HEK293T (cell line): ENCODE measurements around the gene LOXL3.
"Not testable (repeated sequence)": the region's sequence is repeated elsewhere in the genome, so short reads cannot be mapped to it uniquely, and the experiment has no call there.

ENCODE experiments used
- CTCF ChIA-PET: fragments of 350-600 bp; formaldehyde crosslinking; extraction: SDS; loops from one replicate; lab custom pipeline; 2021; ENCODE audit warnings: antibody characterized with exemption, inconsistent platforms; lab: Yijun Ruan, JAX
- POLR2A ChIA-PET: fragments of 350-600 bp; formaldehyde crosslinking; extraction: SDS; loops from one replicate; lab custom pipeline; 2020; ENCODE audit warnings: antibody characterized with exemption, inconsistent platforms; lab: Yijun Ruan, JAX
- DNase-seq: peaks from one replicate; pipeline ENCODE4 v3.0.0; 2012; ENCODE audit warnings: mixed read lengths; ENCODE audit errors: extremely low spot score
- ARNT ChIP-seq: fragments of 450-650 bp; IDR thresholded peaks from 2 replicates; pipeline ENCODE4 v1.6.1; 2017; ENCODE audit warnings: mild to moderate bottlenecking
- BHLHE40 ChIP-seq: fragments of 450-650 bp; IDR thresholded peaks from 2 replicates; pipeline ENCODE4 v1.6.1; 2016; ENCODE audit warnings: mild to moderate bottlenecking, moderate library complexity, borderline replicate concordance
- CTBP1 ChIP-seq: fragments of 450-650 bp; IDR thresholded peaks from 2 replicates; pipeline ENCODE4 v1.6.1; 2016; ENCODE audit warnings: borderline replicate concordance
- ELF4 ChIP-seq: fragments of 450-650 bp; IDR thresholded peaks from 2 replicates; pipeline ENCODE4 v1.6.1; 2017; ENCODE audit warnings: antibody characterized with exemption
- FOXA1 ChIP-seq: fragments of 450-650 bp; IDR thresholded peaks from 2 replicates; pipeline ENCODE4 v1.6.1; 2016; ENCODE audit warnings: mild to moderate bottlenecking
- FOXK2 ChIP-seq: fragments of 450-650 bp; IDR thresholded peaks from 2 replicates; pipeline ENCODE4 v1.6.1; 2016; ENCODE audit warnings: mild to moderate bottlenecking
- FOXM1 ChIP-seq: fragments of 450-650 bp; IDR thresholded peaks from 2 replicates; pipeline ENCODE4 v1.6.1; 2017; ENCODE audit warnings: mild to moderate bottlenecking, borderline replicate concordance
- HDGF ChIP-seq: fragments of 450-650 bp; IDR thresholded peaks from 2 replicates; pipeline ENCODE4 v1.6.1; 2017; ENCODE audit warnings: antibody characterized with exemption, borderline replicate concordance
- L3MBTL2 ChIP-seq: fragments of 450-650 bp; conservative IDR thresholded peaks from 2 replicates; pipeline ENCODE4 v1.6.1; 2016; ENCODE audit warnings: mild to moderate bottlenecking
- LEF1 ChIP-seq: fragments of 450-650 bp; IDR thresholded peaks from 2 replicates; pipeline ENCODE4 v1.6.1; 2017; ENCODE audit warnings: mild to moderate bottlenecking, borderline replicate concordance
- NFRKB ChIP-seq: fragments of 450-650 bp; IDR thresholded peaks from 2 replicates; pipeline ENCODE4 v1.6.1; 2016; ENCODE audit warnings: mild to moderate bottlenecking, moderate library complexity
- SP1 ChIP-seq: fragments of 450-650 bp; IDR thresholded peaks from 2 replicates; pipeline ENCODE4 v1.6.1; 2017
- SUZ12 ChIP-seq: fragments of 450-650 bp; IDR thresholded peaks from 2 replicates; pipeline ENCODE4 v1.6.1; 2016; ENCODE audit warnings: mild to moderate bottlenecking
- TARDBP ChIP-seq: fragments of 450-650 bp; IDR thresholded peaks from 2 replicates; pipeline ENCODE4 v1.6.1; 2016
- ZNF384 ChIP-seq: fragments of 450-650 bp; IDR thresholded peaks from 2 replicates; pipeline ENCODE4 v1.6.1; 2016
- TF ChIP-seq, protein P1 (sequence below): fragments of 450-650 bp; IDR thresholded peaks from 2 replicates; pipeline ENCODE4 v1.6.1; 2016

The LOXL3 gene

DNA sequence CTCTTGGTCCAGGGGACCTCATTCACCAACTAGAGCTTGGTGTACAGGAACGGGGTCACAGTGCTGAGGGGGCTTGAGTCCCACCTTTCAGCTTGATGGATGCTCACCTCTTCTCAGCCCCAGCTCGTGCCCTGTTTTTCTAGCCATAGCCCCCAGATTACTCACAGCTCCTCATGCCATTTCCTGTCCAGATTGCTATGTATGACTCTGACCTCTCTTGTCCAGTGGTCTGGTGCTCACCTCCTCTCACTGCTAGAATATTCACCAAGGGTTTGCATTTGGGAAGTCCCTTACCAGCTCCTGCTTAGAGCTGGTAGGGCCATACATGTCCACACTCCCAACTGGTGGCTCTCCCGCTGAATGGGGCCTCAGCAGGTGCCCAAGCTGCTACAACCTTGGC is 60.2 kb downstream of the LOXL3 start:
- ChIA-PET CTCF (no interaction called here), POLR2A (interaction anchor here (1.0 to 1.7 kb wide), 5 partner anchors 10 to 28 kb away, joined by 4 read pairs; partner anchors contain the start of genes MRPL53 and PCGF1)
- no peak for TF ChIP-seq FOXA1
- TF ChIP-seq SUZ12 = no peak
- TF ChIP-seq, protein P1, sequence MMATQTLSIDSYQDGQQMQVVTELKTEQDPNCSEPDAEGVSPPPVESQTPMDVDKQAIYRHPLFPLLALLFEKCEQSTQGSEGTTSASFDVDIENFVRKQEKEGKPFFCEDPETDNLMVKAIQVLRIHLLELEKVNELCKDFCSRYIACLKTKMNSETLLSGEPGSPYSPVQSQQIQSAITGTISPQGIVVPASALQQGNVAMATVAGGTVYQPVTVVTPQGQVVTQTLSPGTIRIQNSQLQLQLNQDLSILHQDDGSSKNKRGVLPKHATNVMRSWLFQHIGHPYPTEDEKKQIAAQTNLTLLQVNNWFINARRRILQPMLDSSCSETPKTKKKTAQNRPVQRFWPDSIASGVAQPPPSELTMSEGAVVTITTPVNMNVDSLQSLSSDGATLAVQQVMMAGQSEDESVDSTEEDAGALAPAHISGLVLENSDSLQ = no peak
- no peak for TF ChIP-seq TARDBP
- TF ChIP-seq FOXM1 = no peak
- no peak for TF ChIP-seq ARNT
- no peak for TF ChIP-seq SP1
- no peak for TF ChIP-seq ZNF384
- TF ChIP-seq NFRKB = no peak
- TF ChIP-seq ELF4 = no peak
- TF ChIP-seq BHLHE40 = no peak
- TF ChIP-seq FOXK2 = no peak
- DNase-seq = no peak

DNA sequence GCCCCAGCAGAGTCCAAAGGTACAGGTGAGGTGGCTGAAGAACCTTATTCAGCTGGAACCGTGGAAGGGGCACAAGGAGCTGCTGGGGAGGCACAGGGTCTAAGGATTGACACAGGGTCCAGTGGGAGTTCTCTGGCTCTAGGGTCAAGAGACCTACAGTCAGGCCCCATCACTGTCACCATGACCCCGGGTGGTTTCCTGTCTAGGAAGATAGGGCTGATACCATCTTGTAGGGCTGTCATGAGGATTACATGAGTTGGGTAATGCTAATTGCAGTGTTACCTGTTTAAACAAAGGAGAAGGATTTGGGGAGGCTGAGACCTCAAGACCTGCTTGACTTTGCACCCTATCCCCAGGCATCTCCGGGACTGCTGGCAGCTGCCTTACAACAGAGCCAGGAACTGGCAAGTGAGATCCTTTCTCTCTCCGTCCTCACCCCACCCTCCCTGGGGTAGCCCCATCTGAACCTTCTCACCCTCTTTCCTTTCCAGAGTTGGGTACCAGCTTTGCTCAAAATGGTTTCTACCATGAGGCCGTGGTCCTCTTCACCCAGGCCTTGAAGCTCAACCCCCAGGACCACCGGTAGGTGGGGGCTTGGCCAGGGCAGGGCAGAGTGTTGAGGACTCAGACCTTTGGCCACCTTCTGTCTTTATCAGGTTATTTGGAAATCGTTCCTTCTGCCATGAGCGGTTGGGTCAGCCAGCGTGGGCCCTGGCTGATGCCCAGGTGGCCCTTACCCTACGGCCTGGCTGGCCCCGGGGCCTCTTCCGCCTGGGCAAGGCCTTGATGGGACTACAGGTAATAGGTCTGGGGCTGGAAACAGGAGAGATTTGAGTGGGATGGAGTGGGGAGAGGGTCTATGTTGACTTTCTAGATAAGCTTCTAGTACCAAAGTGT is 61.8 kb downstream of the LOXL3 start:
- POLR2A ChIA-PET = no interaction called here
- CTCF ChIA-PET = no interaction called here

DNA sequence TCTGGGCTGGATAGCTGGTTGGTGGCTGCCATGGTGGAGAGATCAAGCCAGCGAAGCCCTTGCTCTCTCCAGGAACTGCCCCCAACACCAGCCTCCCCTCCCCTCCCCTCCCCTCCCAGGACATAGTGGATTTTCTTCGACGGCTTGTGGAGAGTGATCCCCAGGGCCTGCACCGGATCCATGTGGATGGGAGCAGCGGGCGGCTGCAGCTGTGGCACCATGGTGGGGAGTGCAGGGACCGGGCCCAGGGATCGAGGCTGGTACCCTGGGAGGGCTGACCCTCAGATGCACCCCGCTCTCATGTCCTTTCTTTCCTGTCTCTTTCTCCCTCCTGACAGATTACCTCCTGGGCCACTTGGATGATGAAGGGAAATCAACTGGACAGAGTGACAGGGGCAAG is 63.8 kb downstream of the LOXL3 start:
- TF ChIP-seq LEF1 = no peak
- no peak for TF ChIP-seq ELF4
- no peak for TF ChIP-seq SP1
- TF ChIP-seq, protein P1 = no peak
- TF ChIP-seq CTBP1 = no peak
- TF ChIP-seq HDGF = no peak
- no peak for TF ChIP-seq FOXK2
- no peak for TF ChIP-seq TARDBP
- no peak for TF ChIP-seq BHLHE40
- TF ChIP-seq L3MBTL2 = no peak
- no peak for TF ChIP-seq NFRKB
- TF ChIP-seq FOXA1 = no peak
- no peak for TF ChIP-seq ARNT
- TF ChIP-seq FOXM1 = no peak
- TF ChIP-seq SUZ12 = no peak
- ChIA-PET CTCF (interaction anchor here (0.8 kb wide), 1 partner anchor 107 kb away, joined by 3 read pairs; no protein-coding TSS in a partner anchor), POLR2A (interaction anchor here (1.1 kb wide), 1 partner anchor 17 kb away, joined by 4 read pairs; the partner anchor contains the start of gene PCGF1)
- no peak for DNase-seq

More for the DNA sequence above, 61.8 kb downstream of the LOXL3 start:
- no peak for DNase-seq
- no peak for TF ChIP-seq ARNT
- no peak for TF ChIP-seq FOXM1
- TF ChIP-seq NFRKB = no peak
- no peak for TF ChIP-seq ELF4
- no peak for TF ChIP-seq BHLHE40
- TF ChIP-seq HDGF = no peak
- no peak for TF ChIP-seq FOXK2
- TF ChIP-seq ZNF384 = no peak
- no peak for TF ChIP-seq SP1
- no peak for TF ChIP-seq LEF1
- no peak for TF ChIP-seq SUZ12
- TF ChIP-seq FOXA1 = no peak
- no peak for TF ChIP-seq L3MBTL2
- no peak for TF ChIP-seq TARDBP
- TF ChIP-seq CTBP1 = no peak

DNA sequence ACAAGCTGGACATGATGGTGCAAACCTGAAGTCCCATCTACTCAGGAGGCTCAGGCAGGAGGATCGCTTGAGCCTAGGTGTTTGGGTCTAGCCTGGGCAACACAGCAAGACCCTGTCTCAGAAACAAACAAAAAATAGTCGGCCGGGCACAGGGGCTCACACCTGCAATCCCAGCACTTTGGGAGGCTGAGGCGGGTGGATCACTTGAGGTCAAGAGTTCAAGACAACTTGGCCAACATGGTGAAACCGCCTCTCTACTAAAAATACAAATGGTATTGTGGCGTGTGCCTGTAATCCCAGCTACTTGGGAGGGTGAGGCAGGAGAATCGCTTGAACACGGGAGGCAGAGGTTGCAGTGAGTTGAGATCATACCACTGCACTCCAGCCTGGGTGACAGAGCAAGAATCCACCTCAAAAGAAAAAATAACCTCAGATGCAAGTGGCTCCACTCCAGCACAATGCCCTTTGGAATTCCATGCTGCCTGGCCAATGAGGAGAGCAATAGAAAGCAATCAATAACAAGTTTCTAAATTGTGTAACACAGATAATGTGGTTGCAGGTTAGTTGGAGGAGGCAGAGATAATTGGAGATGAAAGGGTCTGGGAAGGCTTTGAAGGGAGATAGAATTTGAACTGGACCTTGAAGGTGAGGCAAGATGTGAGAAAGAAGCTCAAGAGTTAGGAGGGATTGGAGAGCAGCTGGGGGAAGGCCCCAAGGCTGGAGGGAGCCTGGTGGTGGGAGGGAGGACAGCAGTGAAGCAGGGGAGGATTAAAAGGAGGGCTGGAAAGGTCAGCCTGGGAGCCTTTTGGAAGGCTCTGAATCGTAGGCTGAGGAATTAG is 64.9 kb downstream of the LOXL3 start:
- ChIA-PET CTCF (no interaction called here), POLR2A (interaction anchor here (1.1 kb wide), 1 partner anchor 18 kb away, joined by 4 read pairs; the partner anchor contains the start of gene PCGF1)
- DNase-seq = no peak
- TF ChIP-seq CTBP1 (no peak), ARNT (no peak), FOXM1 (no peak), BHLHE40 (no peak), SUZ12 (no peak), TARDBP (no peak), SP1 (no peak), ZNF384 (no peak), LEF1 (no peak), FOXA1 (no peak), FOXK2 (no peak), ELF4 (no peak), L3MBTL2 (no peak), HDGF (no peak), NFRKB (no peak)
- TF ChIP-seq, protein P1 = no peak

DNA sequence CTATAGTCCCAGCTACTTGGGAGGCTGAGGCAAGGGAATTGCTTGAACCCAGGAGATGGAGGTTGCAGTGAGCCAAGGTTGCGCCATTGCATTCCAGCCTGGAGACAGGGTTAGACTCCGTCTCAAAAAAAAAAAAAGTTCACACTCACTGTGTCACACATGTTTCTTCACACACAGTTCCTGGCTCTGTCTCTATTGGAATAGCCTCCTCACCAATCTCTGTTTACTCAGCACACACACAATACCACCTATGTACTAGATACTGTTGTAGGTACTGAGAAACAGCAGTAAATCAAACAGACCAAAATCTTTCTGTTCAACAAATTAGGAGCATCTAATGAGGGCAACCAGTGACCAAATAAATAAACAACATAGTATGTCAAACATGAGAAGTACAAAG is 67.6 kb downstream of the LOXL3 start:
- ChIA-PET POLR2A (no interaction called here), CTCF (no interaction called here)
- no peak for DNase-seq
- TF ChIP-seq NFRKB (no peak), TARDBP (no peak), L3MBTL2 (no peak), HDGF (no peak), BHLHE40 (no peak), LEF1 (no peak), ARNT (no peak), SUZ12 (no peak), CTBP1 (no peak), FOXM1 (no peak), ELF4 (no peak), FOXK2 (no peak)
- TF ChIP-seq, protein P1 = no peak

DNA sequence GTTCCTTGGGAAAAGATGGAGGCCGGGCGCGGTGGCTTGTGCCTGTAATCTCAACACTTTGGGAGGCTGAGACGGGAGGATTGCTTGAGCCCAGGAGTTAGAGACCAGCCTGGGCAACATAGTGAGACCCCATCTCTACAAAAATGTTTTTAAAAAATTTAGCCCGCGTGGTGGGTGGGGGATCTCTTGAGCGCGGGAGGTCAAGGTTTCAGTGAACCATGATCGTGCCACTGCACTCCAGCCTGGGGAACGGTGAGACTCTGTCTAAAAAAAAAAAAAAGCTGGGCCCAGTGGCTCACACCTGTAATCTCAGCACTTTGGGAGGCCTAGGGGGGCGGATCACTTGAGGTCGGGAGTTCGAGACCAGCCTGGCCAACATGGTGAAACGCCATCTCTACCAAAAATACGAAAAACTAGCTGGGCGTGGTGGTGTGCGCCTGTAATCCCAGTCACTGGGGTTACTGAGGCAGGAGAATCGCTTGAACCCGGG is 70.0 kb downstream of the LOXL3 start:
- CTCF ChIA-PET = interaction anchor here (0.9 to 1.2 kb wide), 3 partner anchors 25 to 48 kb away, joined by 3 to 5 read pairs (median 3); partner anchors contain the start of gene WBP1
- POLR2A ChIA-PET = interaction anchor here (0.8 to 4.1 kb wide), 8 partner anchors 11 to 105 kb away, joined by 5 to 46 read pairs (median 16); partner anchors contain the start of genes AUP1, HTRA2, MRPL53 and PCGF1
- DNase-seq = not testable (repeated sequence)
